ENCODE data around the gene SSC5D.
"Not testable (repeated sequence)": the region's sequence is repeated elsewhere in the genome, so short reads cannot be mapped to it uniquely, and the experiment has no call there.

The SSC5D gene

DNA sequence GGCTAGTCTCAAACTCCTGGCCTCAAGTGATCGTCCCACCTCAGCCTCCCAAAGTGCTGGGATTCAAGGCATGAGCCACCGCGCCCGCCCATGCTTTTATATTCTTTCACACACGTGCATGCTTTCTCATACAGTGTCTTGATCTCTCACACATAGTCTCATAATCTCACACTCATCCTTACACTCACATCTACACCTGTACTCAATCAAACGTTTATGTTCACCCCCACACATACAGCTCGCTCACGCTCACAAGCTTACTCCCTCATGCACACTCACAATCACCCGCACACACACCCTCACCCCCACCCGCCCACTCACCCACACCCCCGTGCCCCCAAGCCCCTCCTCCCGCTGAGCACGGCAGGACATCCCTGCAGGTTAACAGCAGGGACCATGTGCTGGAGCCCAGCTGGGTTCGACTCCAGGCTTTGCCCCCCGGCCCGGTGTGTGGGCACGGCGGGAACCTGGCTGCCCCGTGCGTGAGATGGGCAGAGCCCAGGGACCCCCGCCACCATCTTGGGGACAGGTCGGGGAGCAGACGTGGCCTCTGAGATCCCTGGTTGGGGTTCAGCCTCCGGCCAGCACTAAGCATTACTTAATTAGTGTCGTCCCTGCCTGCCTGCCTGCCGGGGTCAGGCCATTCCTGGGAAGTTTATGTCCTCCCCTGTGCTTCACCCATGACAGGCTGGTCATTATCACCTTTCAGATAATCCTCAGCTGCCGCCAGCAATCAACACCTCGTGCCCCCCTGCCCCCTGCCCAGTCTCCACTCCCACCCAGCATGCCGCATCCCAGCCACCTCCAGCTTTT lies 37.3 kb downstream of the SSC5D start:
- H3K9me3 Mint-ChIP-seq, result no peaks in the 10 kb centered on the region
- H3K27me3 Mint-ChIP-seq, result no peaks in the 10 kb centered on the region
- H3K27ac Mint-ChIP-seq, result no peak overlapping the region
- no peaks in the 10 kb centered on the region for H3K4me1 Mint-ChIP-seq
- ATAC-seq, result no peak
- no peak overlapping the region for H3K4me3 Mint-ChIP-seq
- no peak for DNase-seq

DNA sequence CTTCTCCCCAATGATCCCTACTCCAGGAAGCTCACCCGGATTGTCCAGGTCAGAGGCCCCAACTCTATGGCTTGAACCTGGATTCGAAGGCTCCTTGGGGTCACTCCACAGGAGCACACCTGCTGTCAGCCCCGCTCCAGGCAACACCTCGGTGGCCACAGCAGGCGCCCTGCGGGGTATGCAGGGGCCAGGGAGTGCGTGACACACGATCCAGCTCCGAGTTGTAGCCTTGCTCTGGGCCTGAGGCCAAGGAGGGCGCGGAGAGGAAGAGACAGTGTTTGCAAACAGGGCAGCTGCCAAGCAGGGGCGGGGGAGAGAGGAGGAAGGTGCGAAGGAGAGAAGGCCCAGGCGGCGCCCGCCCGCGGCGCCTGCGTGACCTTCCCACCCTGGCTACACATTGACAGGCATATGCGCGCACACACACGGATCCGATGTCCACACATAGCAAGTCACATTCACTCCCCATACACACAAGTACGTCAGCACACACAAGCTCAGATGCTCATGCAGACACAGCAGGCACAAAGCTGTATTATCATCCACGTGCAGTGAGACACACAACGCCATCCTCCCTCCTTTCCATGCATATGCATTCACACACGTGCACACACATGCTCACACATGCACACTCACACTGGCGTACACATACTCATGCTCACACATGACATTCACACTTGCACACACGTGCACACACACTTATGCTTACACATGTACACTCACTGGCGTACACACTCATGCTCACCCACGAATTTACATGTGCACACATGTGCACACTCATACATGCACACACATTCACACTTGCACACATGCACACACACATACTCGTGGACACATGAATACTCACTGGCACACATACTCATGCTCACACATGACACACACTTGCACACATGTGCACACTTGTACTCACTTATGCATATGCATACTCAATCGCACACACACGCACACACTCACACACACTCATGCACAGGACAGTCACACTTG lies 38.3 kb downstream of the SSC5D start:
- H3K27me3 Mint-ChIP-seq, result no peaks in the 10 kb centered on the region
- H3K4me1 Mint-ChIP-seq, result no peaks in the 10 kb centered on the region
- ATAC-seq (peak; percentile 33), DNase-seq (no peak)
- H3K27ac Mint-ChIP-seq, result no peak overlapping the region
- H3K4me3 Mint-ChIP-seq, result no peak overlapping the region
- no peaks in the 10 kb centered on the region for H3K9me3 Mint-ChIP-seq

DNA sequence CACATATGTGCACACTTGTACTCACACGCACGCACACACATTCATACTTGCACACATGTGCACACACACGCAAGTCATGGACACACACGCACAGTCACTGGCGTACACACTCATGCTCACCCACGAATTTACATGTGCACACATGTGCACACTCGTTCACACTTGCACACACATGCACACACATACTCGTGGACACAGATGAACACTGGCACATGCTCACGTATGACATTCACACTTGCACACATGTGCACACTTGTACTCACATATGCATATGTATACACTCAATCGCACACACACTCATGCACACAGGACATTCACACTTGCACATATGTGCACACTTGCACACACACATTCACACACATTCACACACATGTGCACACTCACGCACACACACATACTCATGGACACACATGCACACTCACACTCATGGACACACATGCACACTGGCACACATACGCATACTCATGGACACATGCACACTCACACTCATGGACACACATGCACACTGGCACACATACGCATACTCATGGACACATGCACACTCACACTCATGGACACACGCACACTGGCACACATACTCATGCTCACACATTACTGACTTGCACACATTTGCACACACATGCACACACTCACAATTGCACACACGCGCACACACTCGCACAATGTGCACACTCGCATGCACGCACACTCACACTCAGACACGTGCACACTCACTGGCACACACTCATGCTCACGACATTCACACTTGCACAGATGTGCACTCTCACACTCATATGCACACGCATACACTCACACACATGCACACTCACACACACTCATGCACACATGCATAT lies 39.2 kb downstream of the SSC5D start:
- Mint-ChIP-seq H3K27ac (no peak overlapping the region), H3K4me1 (no peaks in the 10 kb centered on the region)
- no peak for DNase-seq

DNA sequence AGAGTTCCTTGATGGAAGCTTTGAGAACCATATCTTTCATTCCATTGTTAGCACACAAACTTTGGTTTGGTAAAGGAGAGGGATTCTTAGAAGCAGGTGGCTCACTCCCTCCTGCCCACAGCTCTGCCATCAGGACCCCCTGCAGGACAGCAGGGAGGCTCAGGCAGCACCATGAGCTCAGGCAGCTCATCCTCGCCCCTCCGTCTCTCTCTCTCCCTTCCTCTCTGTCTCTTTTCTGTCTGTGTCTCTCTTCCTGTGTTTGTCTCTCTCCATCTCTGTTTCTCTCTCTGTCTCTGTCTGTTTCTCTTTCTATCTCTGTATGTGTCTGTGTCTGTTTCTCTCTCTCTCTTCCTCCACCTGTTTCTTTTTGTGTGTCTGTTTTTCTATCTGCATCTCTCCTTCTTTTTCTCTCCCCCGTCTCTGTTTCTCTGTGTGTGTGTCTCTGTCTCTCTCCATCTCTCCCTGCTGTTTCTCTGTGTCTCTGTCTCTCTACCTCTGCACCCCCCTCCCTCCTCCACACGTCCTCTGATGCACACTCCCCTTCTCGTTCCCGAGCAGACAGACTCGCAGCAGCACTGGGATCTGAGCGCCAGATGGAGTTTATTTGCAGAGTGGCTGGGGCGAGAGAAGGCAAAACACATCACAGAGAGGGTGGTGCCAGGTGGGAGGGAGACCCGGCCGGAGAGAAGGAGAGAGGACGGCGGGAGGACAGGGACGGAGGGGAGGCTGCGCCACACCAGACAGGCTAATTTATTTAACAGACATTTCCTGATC lies 40.0 kb downstream of the SSC5D start:
- Mint-ChIP-seq H3K4me1 (no peaks in the 10 kb centered on the region), H3K27me3 (no peaks in the 10 kb centered on the region), H3K27ac (no peak overlapping the region), H3K4me3 (no peak overlapping the region), H3K9me3 (no peaks in the 10 kb centered on the region)
- no peak for ATAC-seq
- no peak for DNase-seq

More for the DNA sequence above, 39.2 kb downstream of the SSC5D start:
- no peak overlapping the region for H3K4me3 Mint-ChIP-seq
- no peaks in the 10 kb centered on the region for H3K27me3 Mint-ChIP-seq
- no peaks in the 10 kb centered on the region for H3K9me3 Mint-ChIP-seq
- no peak for ATAC-seq

DNA sequence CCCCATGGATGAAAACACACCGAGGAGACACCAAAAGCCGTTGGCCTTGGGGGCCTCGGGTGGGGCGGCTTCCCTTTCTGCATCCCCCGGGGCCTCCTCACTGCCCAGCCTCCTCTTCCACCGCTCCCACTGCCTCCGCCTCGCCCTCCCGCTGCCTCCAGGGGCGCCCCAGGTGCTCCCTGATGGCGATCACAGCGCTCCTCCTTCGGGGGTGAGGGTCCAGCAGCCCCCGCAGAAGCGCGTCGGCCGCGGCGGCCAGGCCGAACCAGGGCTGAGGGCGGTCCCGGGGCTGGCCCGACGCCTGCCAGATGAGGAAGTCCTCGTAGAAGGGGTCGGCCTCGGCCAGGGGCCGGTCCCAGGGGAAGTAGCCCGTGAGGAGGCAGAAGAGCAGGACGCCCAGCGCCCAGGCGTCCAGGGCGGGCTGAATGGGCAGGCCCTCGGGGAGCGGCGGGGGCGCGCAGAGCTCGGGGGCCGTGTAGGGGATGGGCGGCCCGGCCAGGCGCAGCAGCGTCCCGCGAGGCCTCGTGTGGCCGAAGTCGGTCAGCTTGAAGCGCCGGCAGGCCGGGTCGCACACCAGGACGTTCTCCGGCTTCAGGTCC lies 41.5 kb downstream of the SSC5D start:
- Mint-ChIP-seq H3K4me1 (no peaks in the 10 kb centered on the region), H3K4me3 (no peak overlapping the region), H3K27me3 (no peaks in the 10 kb centered on the region), H3K9me3 (no peaks in the 10 kb centered on the region), H3K27ac (no peak overlapping the region)
- ATAC-seq (peak; percentile 52), DNase-seq (no peak)

DNA sequence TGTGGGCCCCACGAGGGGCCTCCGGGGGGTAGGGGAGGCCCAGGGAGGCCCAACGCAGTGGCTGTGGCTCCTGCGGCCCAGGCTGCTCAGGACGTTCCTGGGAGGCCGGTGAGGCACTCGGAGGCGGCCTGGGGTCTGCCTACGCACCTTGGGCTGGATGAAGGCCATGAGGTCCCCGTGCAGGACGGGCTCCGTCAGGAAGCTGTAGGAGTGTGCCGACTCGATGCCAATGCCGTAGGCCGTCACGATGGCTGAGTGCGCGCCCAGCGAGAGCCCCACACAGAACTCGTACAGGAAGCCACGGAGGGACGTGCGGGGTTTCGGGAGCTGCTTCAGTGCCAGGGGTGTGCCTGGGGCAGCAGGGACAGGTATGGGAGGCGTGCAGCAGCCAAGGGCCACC lies 42.8 kb downstream of the SSC5D start:
- ATAC-seq (no peak), DNase-seq (no peak)
- no peaks in the 10 kb centered on the region for H3K4me1 Mint-ChIP-seq
- no peaks in the 10 kb centered on the region for H3K9me3 Mint-ChIP-seq
- H3K27ac Mint-ChIP-seq, result no peak overlapping the region
- no peak overlapping the region for H3K4me3 Mint-ChIP-seq
- H3K27me3 Mint-ChIP-seq, result no peaks in the 10 kb centered on the region

DNA sequence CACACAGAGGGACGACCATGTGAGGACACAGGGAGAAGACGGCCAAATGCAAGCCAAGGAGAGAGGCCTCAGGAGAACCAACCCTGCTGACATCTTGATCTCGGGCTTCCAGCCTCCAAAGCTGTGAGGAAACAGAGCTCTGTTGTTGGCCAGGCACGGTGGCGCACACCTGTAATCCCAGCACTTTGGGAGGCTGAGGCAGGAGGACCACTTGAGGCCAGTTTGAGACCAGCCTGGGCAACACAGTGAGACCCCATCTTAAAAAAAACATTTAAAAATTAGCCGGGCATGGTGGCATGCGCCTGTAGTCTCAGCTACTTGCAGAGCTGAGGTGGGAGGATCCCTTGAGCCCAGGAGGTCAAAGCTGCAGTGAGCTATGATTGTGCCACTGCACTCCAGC lies 46.0 kb downstream of the SSC5D start:
- H3K27ac Mint-ChIP-seq, result not testable (repeated sequence)

DNA sequence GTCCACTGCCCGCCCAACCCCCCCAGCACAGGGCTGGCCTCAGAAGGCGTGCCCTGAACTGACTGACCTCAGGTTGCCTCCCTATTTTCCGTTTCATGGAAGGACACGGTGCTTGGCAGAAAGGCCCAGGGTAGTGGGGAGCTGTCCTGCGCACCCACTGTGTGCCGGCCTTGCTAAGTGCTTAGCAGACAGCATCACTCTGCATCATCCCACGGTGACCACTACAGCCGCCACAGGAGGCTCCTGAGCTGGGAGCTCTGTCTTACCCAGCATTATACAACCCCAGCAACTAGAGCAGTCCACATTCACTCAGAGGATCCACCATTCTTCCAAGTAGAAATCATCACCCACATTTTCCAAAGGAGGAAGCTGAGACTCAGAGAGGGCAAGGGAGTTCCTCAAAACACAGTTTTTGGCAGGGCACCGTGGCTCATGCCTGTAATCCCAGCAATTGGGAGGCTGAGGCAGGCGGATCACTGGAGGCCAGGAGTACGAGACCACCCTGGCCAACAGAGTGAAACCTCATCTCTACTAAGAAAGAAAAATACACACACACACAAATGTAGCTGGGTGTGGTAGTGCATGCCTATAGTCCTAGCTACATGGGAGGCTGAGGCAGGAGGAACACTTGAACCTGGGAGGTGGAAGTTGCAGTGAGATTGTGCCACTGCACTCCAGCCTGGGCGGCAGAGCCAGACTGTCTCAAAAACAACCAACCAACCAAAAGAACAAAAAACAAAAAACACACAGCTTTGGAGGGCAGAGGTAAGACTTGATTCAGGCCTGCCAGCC lies 47.1 kb downstream of the SSC5D start:
- no peaks in the 10 kb centered on the region for H3K4me1 Mint-ChIP-seq
- H3K27me3 Mint-ChIP-seq, result no peaks in the 10 kb centered on the region
- DNase-seq, result no peak
- ATAC-seq, result no peak
- no peak overlapping the region for H3K4me3 Mint-ChIP-seq
- H3K27ac Mint-ChIP-seq, result no peak overlapping the region
- H3K9me3 Mint-ChIP-seq, result no peaks in the 10 kb centered on the region

More for the DNA sequence above, 46.0 kb downstream of the SSC5D start:
- not testable (repeated sequence) for H3K9me3 Mint-ChIP-seq, H3K4me3 Mint-ChIP-seq, H3K4me1 Mint-ChIP-seq, H3K27me3 Mint-ChIP-seq, DNase-seq, ATAC-seq

DNA sequence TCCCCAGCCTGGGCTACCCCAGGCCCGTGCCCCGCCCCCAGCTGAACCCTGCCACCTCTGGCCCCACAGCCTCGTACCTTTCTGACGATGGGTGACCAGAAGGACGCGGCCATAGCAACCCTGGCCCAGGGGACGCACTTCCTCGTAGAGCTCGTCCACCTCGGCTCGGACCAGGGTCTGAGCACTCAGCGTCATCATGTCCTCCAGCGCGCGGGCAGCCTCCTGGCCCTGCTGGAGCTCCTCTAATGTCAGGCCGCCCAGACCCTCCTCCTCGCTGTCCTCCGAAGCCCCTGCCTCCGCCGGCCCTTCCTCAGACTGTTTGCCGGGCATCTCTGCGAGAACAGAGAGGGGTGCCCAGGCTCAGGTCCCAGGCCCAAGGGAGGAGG lies 47.7 kb downstream of the SSC5D start:
- Mint-ChIP-seq H3K4me1 (no peaks in the 10 kb centered on the region), H3K4me3 (no peak overlapping the region), H3K27ac (no peak overlapping the region), H3K9me3 (no peaks in the 10 kb centered on the region), H3K27me3 (no peaks in the 10 kb centered on the region)
- no peak for ATAC-seq
- no peak for DNase-seq

DNA sequence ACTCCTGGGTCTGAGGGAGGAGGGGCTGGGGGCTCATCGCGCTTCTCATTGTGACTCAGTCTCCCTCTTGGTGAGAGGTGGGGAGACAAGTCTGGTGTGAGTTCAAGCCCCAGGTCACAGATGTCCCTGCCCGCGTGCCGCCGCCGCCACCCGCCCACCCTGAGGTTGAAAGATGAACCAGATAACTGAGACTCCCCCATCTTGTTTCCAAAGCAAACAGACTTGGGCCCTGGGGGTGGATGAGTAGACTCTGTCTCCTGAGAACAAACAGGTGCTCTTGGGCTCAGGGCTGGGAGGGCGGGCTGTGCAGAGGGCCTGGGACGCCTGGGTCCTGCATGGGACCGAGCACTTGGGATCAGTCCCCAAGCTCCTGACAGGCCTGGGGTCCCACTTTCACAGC lies 48.1 kb downstream of the SSC5D start:
- no peak for DNase-seq
- H3K4me3 Mint-ChIP-seq, result no peak overlapping the region
- H3K4me1 Mint-ChIP-seq, result no peaks in the 10 kb centered on the region
- H3K27me3 Mint-ChIP-seq, result no peaks in the 10 kb centered on the region
- H3K9me3 Mint-ChIP-seq, result no peaks in the 10 kb centered on the region
- no peak for ATAC-seq
- H3K27ac Mint-ChIP-seq, result no peak overlapping the region

DNA sequence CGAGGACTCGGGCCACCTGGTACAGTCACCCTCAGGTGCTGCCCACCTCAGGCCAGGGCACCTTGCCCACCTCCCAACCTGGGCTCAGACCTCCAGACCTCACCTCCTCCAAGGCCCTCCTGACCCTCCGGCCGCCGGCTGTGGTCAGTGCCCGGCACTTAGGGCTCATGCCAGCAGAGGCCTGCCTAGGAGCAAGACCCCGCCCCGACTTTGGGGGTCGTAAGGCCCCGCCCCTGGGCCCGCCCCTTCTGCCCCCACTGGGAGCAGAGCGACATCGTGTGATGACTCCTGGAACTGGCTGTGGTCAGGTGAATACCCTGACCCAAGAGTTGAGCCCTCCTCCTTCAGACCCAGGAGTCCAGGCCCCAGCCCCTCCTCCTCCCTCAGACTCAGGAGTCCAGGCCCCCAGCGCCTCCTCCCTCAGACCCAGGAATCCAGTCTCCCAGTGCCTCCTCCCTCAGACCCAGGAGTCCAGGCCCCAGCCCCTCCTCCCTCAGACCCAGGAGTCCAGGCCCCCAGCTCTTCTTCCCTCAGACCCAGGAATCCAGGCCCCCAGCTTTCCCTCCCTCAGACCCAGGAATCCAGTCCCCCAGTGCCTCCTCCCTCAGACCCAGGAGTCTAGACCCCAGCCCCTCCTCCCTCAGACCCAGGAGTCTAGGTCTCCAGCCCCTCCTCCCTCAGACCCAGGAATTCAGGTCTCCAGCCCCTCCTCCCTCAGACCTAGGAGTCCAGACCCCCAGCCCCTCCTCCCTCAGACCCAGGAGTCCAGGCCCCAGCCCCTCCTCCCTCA lies 48.9 kb downstream of the SSC5D start, which contains the start of gene SBK2:
Gene SBK2 (minus strand): TSS at position 183 of the 790 bp plus-strand sequence. CDS start 839 bp downstream, outside the sequence.
- Mint-ChIP-seq H3K4me3 (no peak within 1 kb of the TSS), H3K27ac (peak within 1 kb of the TSS in 1 of 2 donors; percentile 48), H3K4me1 (no peaks in the 10 kb centered on the region), H3K9me3 (no peaks in the 10 kb centered on the region), H3K27me3 (no peaks in the 10 kb centered on the region)
- DNase-seq (no peak), ATAC-seq (no peak)

DNA sequence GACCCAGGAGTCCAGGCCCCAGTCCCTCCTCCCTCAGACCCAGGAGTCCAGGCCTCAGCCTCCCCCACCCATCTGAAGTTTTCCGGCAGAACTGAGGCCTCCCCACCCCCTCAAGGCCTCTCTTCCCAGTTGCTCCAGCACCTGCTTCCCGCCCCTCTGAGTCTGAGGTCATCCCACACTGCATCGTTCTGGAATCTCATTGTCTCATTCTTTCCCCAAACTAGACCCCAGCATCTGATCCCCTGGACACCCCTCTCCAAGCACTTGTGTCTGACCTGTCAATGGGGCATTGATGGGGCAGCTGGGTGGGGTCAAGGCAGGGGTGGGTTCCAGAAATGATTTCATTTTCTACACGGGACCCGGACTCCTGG lies 49.5 kb downstream of the SSC5D start:
- Mint-ChIP-seq H3K27me3 (no peaks in the 10 kb centered on the region), H3K27ac (peak overlapping the region in 1 of 2 donors; percentile 48), H3K9me3 (no peaks in the 10 kb centered on the region), H3K4me3 (no peak overlapping the region), H3K4me1 (no peaks in the 10 kb centered on the region)
- no peak for ATAC-seq
- DNase-seq, result no peak

DNA sequence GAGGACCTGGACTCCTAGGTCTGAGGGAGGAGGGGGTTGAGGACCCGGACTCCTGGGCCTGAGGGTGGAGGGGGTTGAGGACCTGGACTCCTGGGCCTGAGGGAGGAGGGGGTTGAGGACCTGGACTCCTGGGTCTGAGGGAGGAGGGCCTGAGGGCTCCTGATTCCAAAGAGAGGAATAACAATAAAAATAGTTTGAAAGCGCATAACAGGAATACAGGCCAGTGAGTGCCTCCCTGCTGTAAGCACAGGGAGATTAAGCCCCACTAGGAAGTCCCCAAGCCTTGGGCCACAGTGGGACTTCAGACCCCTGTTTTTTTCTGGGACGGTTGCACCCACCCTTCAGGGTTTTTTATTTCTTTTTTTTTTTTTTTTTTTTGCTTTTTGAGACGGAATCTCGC lies 49.9 kb downstream of the SSC5D start:
- Mint-ChIP-seq H3K27me3 (no peaks in the 10 kb centered on the region), H3K4me3 (no peak overlapping the region), H3K27ac (no peak overlapping the region), H3K4me1 (no peaks in the 10 kb centered on the region), H3K9me3 (peaks cover 0 to 1% of the 10 kb centered on the region in 2 donors)
- DNase-seq (no peak), ATAC-seq (no peak)

All from stimulated activated naive CD8-positive, alpha-beta T cell treated with anti-CD3 and anti-CD28 coated beads, Interleukin-15, amount 100 ng/mL, for 72 hours (primary cell).